Retinal pigment epithelial cell (primary cell): ENCODE results near the gene TEKT4.

Experiments used
- DNase-seq: peaks from one replicate; pipeline ENCODE4 v3.0.0-alpha.2; 2010; ENCODE audit warnings: low read depth
- H3K4me3 ChIP-seq: 2 replicates; pipeline ENCODE4 v1.5.1; 2011; ENCODE audit warnings: mild to moderate bottlenecking, low read length, control low read depth, moderate library complexity
- TF ChIP-seq, protein P1 (sequence below): conservative IDR thresholded peaks from 2 replicates; pipeline ENCODE4 v1.5.1; 2011; ENCODE audit warnings: low read depth, low read length, control low read depth, inconsistent platforms

TEKT4 gene

DNA sequence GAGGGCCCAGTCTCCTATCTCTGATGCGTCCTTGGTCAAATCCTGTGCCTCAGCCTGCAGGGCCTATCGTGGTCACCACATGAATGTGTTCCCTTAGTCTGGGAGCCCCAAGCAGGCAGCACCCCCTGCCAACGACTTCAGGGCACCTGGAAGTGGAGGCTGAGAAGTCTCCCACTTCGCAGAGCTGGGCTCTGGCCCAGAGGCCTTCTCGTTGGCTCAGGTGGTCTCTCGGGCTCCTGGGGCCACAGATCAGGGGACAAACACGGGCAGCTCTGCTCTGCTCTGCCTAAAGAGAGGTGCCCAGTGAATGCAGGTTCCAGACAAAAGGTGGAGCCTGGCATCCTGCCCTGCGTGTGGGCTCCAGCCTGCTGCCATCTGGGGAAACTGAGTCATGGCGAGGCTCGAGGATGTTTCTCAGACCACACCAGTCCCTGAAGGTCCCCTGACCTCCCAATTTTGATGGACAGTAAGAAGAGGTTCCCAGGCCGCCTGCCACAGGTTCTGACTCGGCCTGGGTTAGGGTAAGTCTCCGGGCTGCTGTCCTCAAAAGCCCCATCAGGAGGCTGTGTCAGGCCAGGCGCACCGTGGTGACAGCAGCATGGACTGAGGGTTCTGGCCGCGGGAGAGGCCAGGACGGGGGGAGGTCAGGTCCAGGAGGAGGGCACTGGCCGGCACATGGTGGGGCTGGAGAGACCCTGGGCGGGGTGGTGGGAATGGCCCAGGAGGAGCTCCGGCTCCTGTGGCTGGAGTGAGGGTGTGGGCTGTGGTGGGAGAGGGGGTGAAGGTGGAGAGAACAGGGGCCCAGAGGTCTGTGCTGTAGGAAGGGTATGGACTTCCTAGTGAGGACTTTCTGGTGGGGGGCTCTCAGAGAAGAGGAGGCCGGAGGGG, 1.4 kb upstream of the TEKT4 start:
- TF ChIP-seq, protein P1, sequence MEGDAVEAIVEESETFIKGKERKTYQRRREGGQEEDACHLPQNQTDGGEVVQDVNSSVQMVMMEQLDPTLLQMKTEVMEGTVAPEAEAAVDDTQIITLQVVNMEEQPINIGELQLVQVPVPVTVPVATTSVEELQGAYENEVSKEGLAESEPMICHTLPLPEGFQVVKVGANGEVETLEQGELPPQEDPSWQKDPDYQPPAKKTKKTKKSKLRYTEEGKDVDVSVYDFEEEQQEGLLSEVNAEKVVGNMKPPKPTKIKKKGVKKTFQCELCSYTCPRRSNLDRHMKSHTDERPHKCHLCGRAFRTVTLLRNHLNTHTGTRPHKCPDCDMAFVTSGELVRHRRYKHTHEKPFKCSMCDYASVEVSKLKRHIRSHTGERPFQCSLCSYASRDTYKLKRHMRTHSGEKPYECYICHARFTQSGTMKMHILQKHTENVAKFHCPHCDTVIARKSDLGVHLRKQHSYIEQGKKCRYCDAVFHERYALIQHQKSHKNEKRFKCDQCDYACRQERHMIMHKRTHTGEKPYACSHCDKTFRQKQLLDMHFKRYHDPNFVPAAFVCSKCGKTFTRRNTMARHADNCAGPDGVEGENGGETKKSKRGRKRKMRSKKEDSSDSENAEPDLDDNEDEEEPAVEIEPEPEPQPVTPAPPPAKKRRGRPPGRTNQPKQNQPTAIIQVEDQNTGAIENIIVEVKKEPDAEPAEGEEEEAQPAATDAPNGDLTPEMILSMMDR: no peak
- no peak for DNase-seq
- H3K4me3 ChIP-seq: no peak overlapping the region

GRCh38 chr2:94870440-94871225, 597 bp upstream of the TEKT4 start:
- no peak for DNase-seq
- no peak overlapping the region for H3K4me3 ChIP-seq

DNA sequence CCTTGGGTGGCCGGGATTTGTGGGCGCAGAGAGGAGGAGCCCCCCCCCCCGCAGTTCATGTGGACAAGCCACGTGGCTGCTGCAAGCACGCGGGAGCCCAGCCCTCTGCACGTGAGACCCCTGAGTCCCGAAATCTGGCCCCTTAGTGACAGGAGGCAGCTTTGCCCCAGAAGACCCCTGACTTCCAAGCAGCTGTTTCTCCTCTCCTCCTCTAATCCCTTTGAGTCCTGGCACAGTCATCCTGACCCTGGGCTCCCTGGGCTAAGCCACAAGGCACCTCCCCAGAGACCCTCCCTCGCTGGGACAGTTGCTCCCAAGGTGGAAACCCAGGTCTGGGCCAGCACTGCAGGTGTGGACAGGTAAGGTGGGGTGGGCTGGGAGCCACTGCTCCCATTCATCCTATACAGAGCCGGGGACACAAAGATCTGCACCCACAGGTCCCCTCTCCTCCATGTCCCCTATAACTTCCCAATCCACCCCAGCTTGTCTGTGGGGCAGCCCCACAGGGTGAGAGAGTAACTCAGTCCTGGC, 923 bp downstream of the TEKT4 start:
- TF ChIP-seq, protein P1: no peak
- no peak overlapping the region for H3K4me3 ChIP-seq
- DNase-seq: no peak

More at GRCh38 chr2:94870440-94871225, 597 bp upstream of the TEKT4 start:
- TF ChIP-seq, protein P1: peak; percentile 61

DNA sequence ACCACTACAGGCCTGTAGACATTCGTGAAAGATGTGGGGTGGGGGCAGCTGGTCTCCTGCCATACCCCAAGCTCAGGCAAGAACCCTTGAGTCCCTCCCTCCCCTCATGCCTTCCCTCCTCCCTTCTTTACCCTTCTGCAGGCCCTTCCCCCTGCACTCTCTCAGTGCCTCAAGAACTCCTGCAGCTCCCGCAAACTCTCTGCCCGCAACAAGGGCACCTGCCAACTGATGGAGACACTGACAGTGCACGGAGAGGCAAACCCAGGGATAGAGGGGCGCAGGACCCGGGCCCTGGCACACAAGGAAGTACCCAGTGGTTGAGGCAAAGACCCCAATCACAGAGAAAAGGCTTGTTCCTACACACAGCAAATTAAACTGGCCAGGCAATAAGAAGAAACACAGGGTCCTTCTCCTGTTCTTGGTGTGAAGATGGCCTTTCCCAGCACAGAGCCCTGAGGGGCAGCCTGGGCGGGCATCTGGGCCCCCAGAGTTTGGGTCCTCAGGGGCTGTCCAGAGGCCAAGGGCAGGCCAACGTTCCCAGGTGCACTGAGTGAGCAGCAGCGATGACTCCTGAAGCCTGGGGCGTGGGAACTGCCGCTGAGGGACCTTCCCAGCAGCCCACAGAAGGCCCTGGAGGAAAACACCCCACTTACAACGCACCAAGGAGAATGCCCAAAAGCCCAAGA, 1.6 kb downstream of the TEKT4 start:
- H3K4me3 ChIP-seq: no peak overlapping the region
- DNase-seq: no peak
- TF ChIP-seq, protein P1: no peak

DNA sequence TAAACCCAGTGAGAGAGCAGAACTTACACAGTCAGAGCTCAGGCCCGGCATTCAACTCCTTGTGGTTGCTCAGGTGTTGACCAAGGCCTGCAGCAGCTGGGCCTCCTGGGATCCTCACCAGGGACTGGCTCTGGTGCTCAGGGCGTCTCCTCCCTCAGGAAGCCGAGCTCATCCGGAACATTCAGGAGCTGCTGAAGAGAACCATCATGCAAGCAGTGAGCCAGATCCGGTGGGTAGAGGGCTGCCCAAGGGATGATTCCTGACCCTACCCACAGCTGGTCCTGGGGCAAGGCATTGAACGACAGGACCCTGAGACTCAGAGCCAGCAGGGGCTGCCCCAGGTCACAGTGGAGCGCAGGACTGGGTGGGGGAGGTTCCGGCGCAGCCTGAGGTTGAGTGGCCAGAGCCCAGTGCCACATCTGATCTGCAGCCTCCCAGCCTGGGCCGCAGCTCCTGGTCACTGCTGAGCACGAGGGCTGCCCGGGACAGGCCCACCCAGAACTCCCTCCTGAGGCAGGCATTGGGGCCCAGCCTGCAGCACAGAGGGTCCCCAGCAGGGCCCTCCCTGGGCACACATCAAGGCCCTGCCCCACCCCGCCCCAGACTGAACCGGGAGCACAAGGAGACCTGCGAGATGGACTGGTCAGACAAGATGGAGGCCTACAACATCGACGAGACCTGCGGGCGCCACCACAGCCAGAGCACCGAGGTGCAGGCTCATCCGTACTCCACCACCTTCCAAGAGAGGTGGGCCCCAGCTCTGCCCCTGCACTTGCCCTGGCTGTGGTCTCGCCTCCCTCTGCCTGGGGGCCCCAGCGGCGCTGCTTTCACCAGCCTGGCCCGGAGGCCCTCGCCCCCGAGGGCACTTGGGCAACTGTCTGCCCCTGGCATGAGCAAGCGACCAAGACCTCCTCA, 2.4 kb downstream of the TEKT4 start:
- TF ChIP-seq, protein P1: no peak
- DNase-seq: no peak
- no peak overlapping the region for H3K4me3 ChIP-seq
